Measurements from ENCODE around the gene ENKD1.

Gene ENKD1

DNA sequence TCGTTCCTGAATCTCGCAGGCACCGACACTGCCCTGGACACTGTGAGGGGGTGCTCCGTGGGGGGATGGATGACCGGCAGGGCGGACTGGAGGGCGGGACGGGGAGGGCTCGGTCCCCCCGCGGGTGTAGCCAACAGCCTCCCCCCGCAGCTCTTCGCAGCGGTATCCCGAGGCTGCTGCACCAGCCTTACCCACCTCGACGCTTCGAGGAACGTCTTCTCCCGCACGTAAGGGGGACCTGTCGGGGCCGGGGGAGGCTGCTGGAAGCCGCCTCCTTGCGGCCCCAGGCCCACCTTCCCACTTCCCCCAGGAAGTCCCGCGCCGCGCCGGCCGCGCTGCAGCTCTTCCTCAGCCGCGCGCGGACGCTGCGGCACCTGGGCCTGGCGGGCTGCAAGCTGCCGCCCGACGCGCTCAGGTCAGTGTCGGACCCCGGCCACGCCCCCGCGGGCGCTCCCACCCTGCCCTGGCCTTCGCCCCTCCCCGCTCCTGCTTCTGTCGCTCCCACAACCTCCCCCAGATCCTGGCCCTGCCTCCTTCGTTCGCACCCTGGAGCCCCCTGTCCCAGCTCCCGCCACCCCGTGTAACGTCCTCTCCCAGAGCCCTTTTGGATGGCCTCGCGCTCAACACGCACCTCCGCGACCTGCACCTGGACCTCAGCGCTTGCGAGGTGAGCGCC is 18.3 kb downstream of the ENKD1 start:
- no peak for DNase-seq

DNA sequence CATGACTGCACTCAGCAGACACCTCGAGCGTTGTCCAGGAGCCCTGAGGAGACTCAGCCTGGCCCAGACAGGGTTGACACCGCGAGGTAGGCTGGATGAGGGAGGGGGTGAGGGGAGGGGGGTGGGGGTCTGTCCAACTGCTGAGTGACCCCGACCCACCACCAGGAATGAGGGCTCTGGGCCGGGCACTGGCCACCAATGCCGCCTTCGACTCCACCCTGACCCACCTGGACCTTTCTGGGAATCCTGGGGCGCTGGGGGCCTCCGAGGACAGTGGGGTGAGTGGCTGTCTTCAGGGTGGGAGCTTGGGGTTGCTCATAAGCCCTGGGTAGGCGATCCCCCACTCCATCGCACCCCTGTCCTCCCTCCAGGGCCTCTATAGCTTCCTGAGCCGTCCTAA is 18.9 kb downstream of the ENKD1 start:
- DNase-seq, result no peak

DNA sequence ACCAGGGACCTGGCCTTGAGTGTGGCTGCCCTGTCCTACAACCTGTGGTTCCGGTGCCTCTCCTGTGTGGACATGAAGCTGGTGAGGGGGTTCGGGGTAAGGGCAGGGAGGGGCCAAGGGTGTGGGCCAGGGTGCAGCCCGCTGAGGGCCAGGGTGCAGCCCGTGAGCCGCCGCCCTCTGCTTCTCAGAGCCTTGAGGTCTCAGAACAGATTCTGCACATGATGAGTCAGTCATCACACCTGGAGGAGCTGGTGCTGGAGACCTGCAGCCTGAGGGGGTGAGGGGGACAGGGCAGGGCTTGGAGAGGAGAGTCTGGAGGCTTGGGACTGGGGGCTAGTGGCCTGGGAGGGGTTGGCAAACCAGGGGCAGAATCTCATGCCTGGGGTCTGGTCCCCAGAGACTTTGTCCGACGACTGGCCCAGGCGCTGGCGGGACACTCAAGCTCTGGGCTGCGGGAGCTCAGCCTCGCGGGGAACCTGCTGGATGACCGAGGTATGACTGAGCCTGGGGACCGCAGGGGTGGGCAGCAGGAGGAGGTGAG is 19.4 kb downstream of the ENKD1 start:
- DNase-seq, result no peak

DNA sequence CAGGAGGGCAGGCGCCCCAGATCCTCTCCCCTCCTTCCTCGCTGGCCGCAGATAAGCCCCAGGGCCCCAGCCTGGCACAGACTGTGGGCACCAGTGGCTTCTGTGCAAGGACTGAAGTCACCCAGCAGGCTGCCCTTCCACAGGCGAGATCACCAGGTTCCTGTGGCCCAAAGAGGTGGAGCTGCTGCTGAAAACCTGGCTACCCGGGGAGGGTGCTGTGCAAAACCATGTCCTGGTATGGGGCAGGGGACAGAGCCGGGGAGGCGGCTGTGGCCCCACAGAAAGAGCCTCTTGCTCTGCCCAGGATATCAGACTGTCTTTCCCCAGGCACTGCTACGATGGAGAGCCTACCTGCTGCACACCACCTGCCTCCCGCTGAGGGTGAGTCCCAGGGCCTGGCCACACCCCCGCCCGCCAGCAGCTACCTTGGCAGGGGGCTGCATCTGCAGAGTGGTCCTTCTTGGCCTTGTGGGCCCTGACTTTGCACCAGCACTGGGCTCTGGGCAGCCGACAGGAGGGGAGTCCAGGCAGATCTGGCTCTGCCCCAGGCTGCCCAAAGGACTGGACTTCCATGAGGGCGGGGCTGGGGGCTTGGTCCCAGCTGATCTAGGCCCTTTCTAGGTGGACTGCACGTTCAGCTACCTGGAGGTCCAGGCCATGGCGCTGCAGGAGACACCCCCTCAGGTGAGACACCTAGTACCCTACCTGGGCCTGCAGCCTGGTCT is 21.0 kb downstream of the ENKD1 start:
- DNase-seq, result no peak

DNA sequence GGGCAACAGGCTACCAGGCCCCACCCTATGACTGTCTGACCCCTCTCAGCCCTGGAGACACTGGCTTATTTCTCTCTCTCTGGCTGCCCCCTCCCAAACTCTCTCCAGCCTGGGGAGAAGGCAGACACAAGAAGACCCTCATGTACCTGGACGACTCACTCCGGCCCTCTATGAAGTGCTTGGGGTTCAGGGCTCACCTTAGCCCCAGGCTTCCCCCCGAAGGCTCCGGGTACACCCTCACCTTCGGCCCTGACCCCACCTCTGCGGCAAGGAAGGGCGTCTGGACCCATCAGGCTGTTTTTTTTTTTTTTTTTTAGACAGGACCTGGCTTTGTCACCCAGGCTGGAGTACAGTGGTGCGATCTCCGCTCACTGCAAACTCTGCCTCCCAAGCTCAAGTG is 22.5 kb downstream of the ENKD1 start:
- DNase-seq, result no peak

DNA sequence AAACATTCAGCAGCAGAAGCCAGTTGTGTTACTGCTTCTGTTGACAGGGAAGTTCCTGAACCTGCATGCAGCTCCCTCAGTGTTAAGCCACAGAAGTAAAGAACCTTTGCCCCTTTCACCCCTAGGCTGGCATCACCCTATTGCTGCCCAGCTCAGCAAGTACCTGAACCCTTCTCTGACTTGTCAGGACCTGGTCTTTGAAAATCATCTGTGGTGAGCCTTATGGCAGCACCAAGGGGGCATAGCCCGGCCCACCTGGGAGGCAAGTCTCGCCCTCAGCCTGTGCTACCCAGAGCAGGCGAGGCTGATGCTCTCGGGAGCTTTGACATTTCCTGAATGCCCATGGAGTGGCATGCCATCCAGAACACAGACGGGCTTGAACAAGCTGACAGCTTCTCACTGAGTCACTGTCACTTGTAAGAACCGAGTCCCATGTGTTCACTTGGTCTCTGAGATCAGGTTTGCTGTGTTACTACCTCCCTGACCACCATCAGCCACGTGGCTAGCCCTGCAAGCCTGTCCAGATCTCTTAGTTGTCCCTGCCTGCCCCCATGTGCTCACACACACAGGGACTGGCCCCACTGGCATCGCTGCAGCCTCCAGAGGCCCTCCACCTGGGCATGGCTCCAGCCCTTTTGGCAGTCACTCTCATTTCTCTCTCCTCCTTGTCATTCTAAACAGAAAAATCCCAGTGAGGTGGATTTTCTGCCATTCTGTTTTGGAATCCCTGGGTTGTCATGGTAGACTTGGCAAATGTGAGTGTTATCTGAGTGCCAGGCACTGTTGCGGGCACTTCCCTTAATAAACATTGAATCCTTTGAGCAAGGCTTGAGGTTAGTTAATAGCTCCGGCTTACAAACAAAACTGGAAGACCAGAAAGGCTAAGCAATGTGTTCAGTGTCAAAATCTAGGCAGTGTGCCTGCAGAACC is 24.5 kb downstream of the ENKD1 start:
- peak; percentile 73 for DNase-seq

DNA sequence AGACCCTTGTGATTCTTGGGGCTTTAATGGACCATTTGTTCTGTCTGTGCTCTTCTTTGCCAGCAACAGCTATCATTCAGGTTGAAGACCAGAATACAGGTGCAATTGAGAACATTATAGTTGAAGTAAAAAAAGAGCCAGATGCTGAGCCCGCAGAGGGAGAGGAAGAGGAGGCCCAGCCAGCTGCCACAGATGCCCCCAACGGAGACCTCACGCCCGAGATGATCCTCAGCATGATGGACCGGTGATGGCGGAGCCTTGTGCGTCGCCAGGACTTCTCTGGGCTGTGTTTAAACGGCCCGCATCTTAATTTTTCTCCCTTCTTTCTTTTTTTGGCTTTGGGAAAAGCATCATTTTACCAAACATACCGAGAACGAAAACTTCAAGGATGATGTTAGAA is 28.9 kb downstream of the ENKD1 start:
- DNase-seq, result no peak

DNA sequence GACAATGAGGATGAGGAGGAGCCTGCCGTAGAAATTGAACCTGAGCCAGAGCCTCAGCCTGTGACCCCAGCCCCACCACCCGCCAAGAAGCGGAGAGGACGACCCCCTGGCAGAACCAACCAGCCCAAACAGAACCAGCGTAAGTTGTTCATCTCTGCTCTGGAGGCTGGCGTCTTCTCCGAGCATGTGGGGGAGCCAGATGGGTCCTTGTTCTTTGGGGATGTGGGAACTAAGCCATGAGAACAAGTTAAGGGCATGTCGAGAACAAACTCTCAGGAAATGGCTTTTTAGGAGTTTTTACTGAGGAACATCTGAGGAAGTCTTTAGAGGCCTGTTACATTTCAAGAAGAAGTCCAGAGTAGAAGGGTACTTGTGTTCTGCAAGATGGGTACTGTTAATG is 29.8 kb downstream of the ENKD1 start:
- DNase-seq, result no peak

DNA sequence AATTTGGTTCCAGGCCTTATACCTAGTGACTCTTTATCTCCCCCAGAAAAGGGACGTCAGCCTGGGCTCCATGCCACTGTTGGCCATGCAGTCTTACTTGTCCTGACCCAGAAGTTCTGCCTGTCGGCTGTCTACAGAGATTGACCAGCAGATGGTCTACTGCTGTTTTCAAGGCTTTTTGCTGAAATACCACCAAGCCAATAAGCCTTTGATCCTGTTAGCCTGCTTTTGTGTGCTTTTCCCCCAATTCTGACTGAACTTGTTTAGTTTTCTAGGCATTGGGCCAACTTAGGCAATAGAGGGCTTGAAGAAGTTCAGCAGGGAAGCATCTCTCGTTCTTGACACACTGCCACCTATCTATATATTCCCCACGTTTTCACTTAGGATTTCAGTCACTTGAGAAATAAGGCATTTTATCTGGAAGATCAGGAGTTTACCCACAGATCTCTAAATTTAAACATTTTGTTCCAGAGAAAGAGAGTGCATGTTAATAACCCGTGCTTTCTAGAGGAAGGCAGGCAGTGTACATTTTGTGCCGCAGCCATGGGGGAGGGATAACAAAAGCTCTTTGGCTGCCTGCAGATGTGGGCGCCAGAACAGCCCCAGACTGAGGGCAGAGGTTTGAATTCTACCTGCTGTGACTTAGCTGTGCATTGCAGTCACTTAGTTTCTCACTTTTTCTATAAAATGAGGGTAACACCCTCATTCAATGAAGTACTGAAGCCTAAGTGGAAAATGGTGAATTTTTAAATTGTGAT is 34.0 kb downstream of the ENKD1 start:
- no peak for DNase-seq

DNA sequence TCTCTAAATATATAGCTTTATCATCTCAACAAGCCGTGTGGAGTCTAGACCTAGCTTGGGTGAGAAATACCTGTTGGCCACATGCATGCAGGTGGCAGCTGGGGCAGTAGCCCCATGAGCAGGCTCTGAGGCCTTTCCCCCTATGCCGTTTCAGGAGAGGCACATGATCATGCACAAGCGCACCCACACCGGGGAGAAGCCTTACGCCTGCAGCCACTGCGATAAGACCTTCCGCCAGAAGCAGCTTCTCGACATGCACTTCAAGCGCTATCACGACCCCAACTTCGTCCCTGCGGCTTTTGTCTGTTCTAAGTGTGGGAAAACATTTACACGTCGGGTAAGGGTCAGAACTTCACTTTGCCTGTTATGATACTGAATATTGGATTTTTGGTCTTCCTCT is 38.3 kb downstream of the ENKD1 start:
- no peak for DNase-seq

DNA sequence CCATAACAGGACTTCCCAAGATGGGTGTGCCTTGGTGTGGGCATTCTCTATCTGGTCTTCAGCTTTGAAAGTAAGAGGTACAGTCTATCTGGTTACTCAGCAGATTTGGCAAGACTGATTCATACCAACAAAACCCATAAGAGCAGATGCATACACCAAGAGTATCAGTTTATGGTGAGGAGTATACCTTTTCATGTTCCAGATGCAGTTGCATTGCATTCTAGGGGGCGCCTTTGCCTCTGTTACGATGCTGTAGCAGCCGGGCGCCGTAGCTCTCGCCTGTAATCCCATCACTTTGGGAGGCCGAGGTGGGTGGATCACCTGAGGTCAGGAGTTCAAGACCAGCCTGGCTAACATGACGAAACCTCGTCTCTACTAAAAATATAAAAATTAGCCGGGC is 52.7 kb downstream of the ENKD1 start:
- no peak for DNase-seq

Data from DMS79 (cell line).